Skeletal muscle satellite cell (primary cell): ENCODE data around the gene PPP1R1B.

Source experiments
- H3K27me3 ChIP-seq: 2 replicates; pipeline ENCODE4 v1.7.0; 2013; ENCODE audit warnings: low read length; ENCODE audit not compliant: control insufficient read depth, insufficient read depth
- H3K36me3 ChIP-seq: 2 replicates; pipeline ENCODE4 v1.7.0; 2013; ENCODE audit warnings: mild to moderate bottlenecking, control low read depth, low read length; ENCODE audit not compliant: insufficient read depth
- H3K4me1 ChIP-seq: 2 replicates; pipeline ENCODE4 v1.7.0; 2013; ENCODE audit warnings: low read length; ENCODE audit not compliant: control insufficient read depth, insufficient read depth
- H3K4me2 ChIP-seq: 2 replicates; pipeline ENCODE4 v1.7.0; 2013; ENCODE audit warnings: mild to moderate bottlenecking, low read length
- H3K4me3 ChIP-seq: 2 replicates; pipeline ENCODE4 v1.7.0; 2013; ENCODE audit warnings: low read length
- H3K9ac ChIP-seq: 2 replicates; pipeline ENCODE4 v1.7.0; 2013; ENCODE audit warnings: mild to moderate bottlenecking, low read depth, low read length, moderate library complexity
- H3K9me3 ChIP-seq: replicated peaks from 2 replicates; pipeline ENCODE4 v1.7.0; 2013; ENCODE audit warnings: mild to moderate bottlenecking, control low read depth, low read length

The PPP1R1B gene

GRCh38 chr17:39595294-39595693 is 31.5 kb upstream of the PPP1R1B start:
- Histone ChIP-seq H3K4me1 (no peaks in the 10 kb centered on the region), H3K9me3 (no peaks in the 10 kb centered on the region), H3K27me3 (peaks cover 80% of the 10 kb centered on the region), H3K36me3 (no peaks in the 10 kb centered on the region), H3K4me3 (no peak overlapping the region), H3K4me2 (no peak overlapping the region), H3K9ac (no peak overlapping the region)

- H3K36me3 ChIP-seq = no peaks in the 10 kb centered on the region
- no peak overlapping the region for H3K9ac ChIP-seq
- H3K4me1 ChIP-seq = no peaks in the 10 kb centered on the region
- H3K27me3 ChIP-seq = peaks cover 87% of the 10 kb centered on the region
- H3K4me2 ChIP-seq = no peak overlapping the region
- no peak overlapping the region for H3K4me3 ChIP-seq
- H3K9me3 ChIP-seq = no peaks in the 10 kb centered on the region
Observed at GRCh38 chr17:39595928-39596510, 30.7 kb upstream of the PPP1R1B start.

GRCh38 chr17:39596543-39597267 is 30.0 kb upstream of the PPP1R1B start:
- Histone ChIP-seq H3K4me3 (no peak overlapping the region), H3K4me1 (no peaks in the 10 kb centered on the region), H3K9ac (no peak overlapping the region), H3K9me3 (no peaks in the 10 kb centered on the region), H3K36me3 (no peaks in the 10 kb centered on the region), H3K4me2 (no peak overlapping the region), H3K27me3 (peaks cover 88% of the 10 kb centered on the region)

- Histone ChIP-seq H3K4me3 (no peak overlapping the region), H3K9me3 (no peaks in the 10 kb centered on the region), H3K27me3 (peaks cover 92% of the 10 kb centered on the region), H3K36me3 (no peaks in the 10 kb centered on the region), H3K4me2 (no peak overlapping the region), H3K4me1 (no peaks in the 10 kb centered on the region), H3K9ac (no peak overlapping the region)
Observed at GRCh38 chr17:39597372-39598046, 29.2 kb upstream of the PPP1R1B start.

- Histone ChIP-seq H3K9me3 (no peaks in the 10 kb centered on the region), H3K27me3 (peaks cover 92% of the 10 kb centered on the region), H3K36me3 (no peaks in the 10 kb centered on the region), H3K4me3 (no peak overlapping the region), H3K9ac (no peak overlapping the region), H3K4me2 (no peak overlapping the region), H3K4me1 (no peaks in the 10 kb centered on the region)
Observed at GRCh38 chr17:39598047-39598481, 28.7 kb upstream of the PPP1R1B start.

DNA sequence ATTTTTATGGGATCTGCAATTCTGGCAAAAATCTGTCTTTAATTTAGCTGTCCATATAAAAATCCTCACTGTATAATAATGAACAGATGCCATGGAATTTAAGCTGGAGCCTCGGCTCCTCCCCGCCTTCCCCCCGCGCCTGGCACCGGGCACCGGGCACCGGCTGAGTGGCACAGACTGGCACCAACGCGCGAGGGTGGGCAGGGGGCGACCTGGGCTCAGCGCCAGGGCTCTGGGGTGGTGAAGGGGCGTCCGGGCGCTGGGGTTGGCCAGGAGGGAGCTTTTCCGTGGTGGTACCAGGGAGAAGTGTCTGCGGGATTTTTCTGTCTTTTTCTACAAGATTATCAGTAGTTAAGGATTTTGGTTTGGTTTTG is 28.1 kb upstream of the PPP1R1B start:
- Histone ChIP-seq H3K4me1 (no peaks in the 10 kb centered on the region), H3K9me3 (no peaks in the 10 kb centered on the region), H3K36me3 (no peaks in the 10 kb centered on the region), H3K9ac (no peak overlapping the region), H3K4me3 (no peak overlapping the region), H3K27me3 (peaks cover 92% of the 10 kb centered on the region), H3K4me2 (peak overlapping the region; percentile 33)

DNA sequence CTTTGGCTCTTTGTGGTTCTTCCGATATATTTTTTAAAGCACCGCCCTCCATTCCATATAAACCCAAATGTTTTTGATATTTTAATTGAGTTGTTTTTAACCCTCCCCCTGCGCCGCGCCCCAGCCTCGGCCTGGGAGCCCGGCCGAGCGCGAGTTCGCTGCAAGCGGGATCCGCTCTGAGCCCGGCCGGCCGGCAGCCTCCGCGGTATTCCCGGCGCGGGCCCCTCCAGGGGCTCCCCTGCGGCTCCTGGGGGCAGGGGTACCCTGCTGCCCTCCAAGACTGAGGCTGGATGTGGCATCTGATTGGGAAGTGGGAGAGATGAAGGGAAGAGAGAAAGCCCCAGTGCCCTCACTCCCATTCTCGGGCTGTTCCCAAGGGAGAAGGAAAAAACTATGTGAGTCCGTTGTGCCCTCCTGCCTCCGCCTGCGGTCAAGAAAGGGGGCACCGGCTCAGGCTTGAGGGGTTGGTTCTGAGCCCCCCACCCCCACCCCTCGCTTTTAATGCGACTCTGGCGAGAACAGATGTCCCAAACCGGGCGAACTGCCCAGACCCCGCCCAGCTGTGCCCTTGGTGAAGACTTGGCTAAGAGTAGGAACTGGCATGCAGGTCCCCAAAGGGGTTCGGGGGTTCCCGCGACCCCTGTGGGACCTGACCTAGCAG is 27.6 kb upstream of the PPP1R1B start:
- H3K36me3 ChIP-seq = no peaks in the 10 kb centered on the region
- no peaks in the 10 kb centered on the region for H3K9me3 ChIP-seq
- H3K9ac ChIP-seq = no peak overlapping the region
- peak overlapping the region; percentile 33 for H3K4me2 ChIP-seq
- H3K4me3 ChIP-seq = no peak overlapping the region
- H3K27me3 ChIP-seq = peaks cover 96% of the 10 kb centered on the region
- H3K4me1 ChIP-seq = no peaks in the 10 kb centered on the region

- no peaks in the 10 kb centered on the region for H3K4me1 ChIP-seq
- no peaks in the 10 kb centered on the region for H3K36me3 ChIP-seq
- peaks cover 99% of the 10 kb centered on the region for H3K27me3 ChIP-seq
- H3K9me3 ChIP-seq = no peaks in the 10 kb centered on the region
- no peak overlapping the region for H3K9ac ChIP-seq
- no peak overlapping the region for H3K4me3 ChIP-seq
- no peak overlapping the region for H3K4me2 ChIP-seq
Observed at GRCh38 chr17:39599665-39600231, 27.0 kb upstream of the PPP1R1B start.

DNA sequence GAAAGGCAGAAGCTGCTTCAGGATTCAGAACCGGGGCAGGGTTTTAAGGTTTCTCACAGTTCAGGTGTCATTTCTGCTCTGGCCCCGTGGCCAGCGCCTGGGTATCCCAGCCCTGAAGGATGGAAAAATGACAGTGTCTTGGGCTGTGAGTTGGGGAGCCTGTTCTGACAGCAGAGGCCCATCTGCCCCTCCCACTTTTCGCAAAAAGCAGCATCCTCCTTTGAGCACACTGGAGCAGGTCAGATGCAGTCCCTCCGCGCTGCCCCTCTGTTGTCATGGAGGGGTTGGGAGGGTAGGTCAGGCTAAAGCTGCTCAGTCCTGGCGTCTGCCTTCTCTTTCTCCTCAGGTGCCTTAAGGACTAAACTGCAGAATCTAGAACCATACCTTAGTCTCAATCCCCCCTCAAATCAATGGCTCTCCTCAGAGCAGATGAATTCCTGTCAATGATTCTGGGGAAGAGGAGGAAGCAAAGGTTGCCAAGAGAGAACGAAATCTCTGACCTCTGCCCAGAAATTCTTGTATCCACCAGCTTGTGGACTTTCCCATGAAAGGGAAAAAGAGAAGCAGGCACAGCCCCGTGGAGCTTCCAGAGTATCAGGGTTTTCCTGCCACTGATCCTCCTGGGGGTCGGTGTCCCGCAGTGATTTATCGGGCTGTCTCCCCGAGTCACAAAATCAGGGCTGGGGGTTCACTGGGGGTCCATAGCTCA is 26.3 kb upstream of the PPP1R1B start:
- no peak overlapping the region for H3K9ac ChIP-seq
- H3K27me3 ChIP-seq = peaks cover 99% of the 10 kb centered on the region
- H3K4me3 ChIP-seq = no peak overlapping the region
- H3K4me1 ChIP-seq = no peaks in the 10 kb centered on the region
- H3K4me2 ChIP-seq = no peak overlapping the region
- H3K9me3 ChIP-seq = no peaks in the 10 kb centered on the region
- no peaks in the 10 kb centered on the region for H3K36me3 ChIP-seq

GRCh38 chr17:39600997-39601597 is 25.7 kb upstream of the PPP1R1B start:
- no peaks in the 10 kb centered on the region for H3K4me1 ChIP-seq
- no peak overlapping the region for H3K4me2 ChIP-seq
- H3K9me3 ChIP-seq = no peaks in the 10 kb centered on the region
- H3K9ac ChIP-seq = no peak overlapping the region
- H3K27me3 ChIP-seq = peaks cover 99% of the 10 kb centered on the region
- no peaks in the 10 kb centered on the region for H3K36me3 ChIP-seq
- no peak overlapping the region for H3K4me3 ChIP-seq
